ENCODE results near the gene RNFT2.

The RNFT2 gene

GRCh38 chr12:116887244-116887643, 149.1 kb downstream of the RNFT2 start:
- no peak overlapping the region for H3K4me3 ChIP-seq (replicated peaks in 1 of 2; ENCODE audit: low read depth in 2 of 2, low read length in 2 of 2)
- TF ChIP-seq CTCF (IDR thresholded peaks at IDR 0.05; ENCODE audit: low read depth, low read length), result no peak
- DNase-seq (ENCODE audit: low read depth in 2 of 2), result no peak

GRCh38 chr12:116887897-116888296, 149.8 kb downstream of the RNFT2 start:
- no peak overlapping the region for H3K4me3 ChIP-seq (replicated peaks in 1 of 2; ENCODE audit: low read depth in 2 of 2, low read length in 2 of 2)
- TF ChIP-seq CTCF (IDR thresholded peaks at IDR 0.05; ENCODE audit: low read depth, low read length), result no peak
- no peak for DNase-seq (ENCODE audit: low read depth in 2 of 2)

- H3K4me3 ChIP-seq (replicated peaks in 1 of 2; ENCODE audit: low read depth in 2 of 2, low read length in 2 of 2), result no peak overlapping the region
- TF ChIP-seq CTCF (IDR thresholded peaks at IDR 0.05; ENCODE audit: low read depth, low read length), result no peak
- DNase-seq (ENCODE audit: low read depth in 2 of 2), result no peak
These were observed 152.2 kb downstream of the RNFT2 start for GRCh38 chr12:116890330-116890729.

GRCh38 chr12:116891019-116891418, 152.9 kb downstream of the RNFT2 start:
- DNase-seq (ENCODE audit: low read depth in 2 of 2), result no peak
- no peak for TF ChIP-seq CTCF (IDR thresholded peaks at IDR 0.05; ENCODE audit: low read depth, low read length)
- H3K4me3 ChIP-seq (replicated peaks in 1 of 2; ENCODE audit: low read depth in 2 of 2, low read length in 2 of 2), result no peak overlapping the region

- no peak for TF ChIP-seq CTCF (IDR thresholded peaks at IDR 0.05; ENCODE audit: low read depth, low read length)
- DNase-seq (ENCODE audit: low read depth in 2 of 2), result no peak
- H3K4me3 ChIP-seq (replicated peaks in 1 of 2; ENCODE audit: low read depth in 2 of 2, low read length in 2 of 2), result no peak overlapping the region
These were observed 154.4 kb downstream of the RNFT2 start for GRCh38 chr12:116892349-116893140.

- H3K4me3 ChIP-seq (replicated peaks in 1 of 2; ENCODE audit: low read depth in 2 of 2, low read length in 2 of 2), result no peak overlapping the region
- TF ChIP-seq CTCF (IDR thresholded peaks at IDR 0.05; ENCODE audit: low read depth, low read length), result no peak
- DNase-seq (ENCODE audit: low read depth in 2 of 2), result no peak
These were observed 156.8 kb downstream of the RNFT2 start for GRCh38 chr12:116894913-116895312.
